GM21576 (cell line): ENCODE results near the gene DBP.

Experiments used
- ATAC-seq: cut with Tn5 transposase; IDR thresholded peaks from one replicate; pipeline ENCODE4 v1.9.1; 2021; ENCODE audit warnings: mild to moderate bottlenecking, moderate library complexity; ENCODE audit not compliant: unreplicated experiment

Gene DBP

GRCh38 chr19:48582168-48582567 is 55.0 kb downstream of the DBP start:
- ATAC-seq, result no peak
